SIG-M5 treated with dmso at 0.1 percent for 504 hours (cell line): Measurements from ENCODE around the gene ARRDC1.
"Not testable (repeated sequence)": the region's sequence is repeated elsewhere in the genome, so short reads cannot be mapped to it uniquely, and the experiment has no call there.

Experiments used
- DNase-seq: peaks from one replicate; lab custom pipeline; 2025; ENCODE audit not compliant: unreplicated experiment; lab: John Stamatoyannopoulos, UW

The ARRDC1 gene

GRCh38 chr9:137605121-137606004 is at the start of gene ARRDC1:
TSS of gene ARRDC1 (plus strand) at chr9:137605686. CDS start at chr9:137605718, 32 bp downstream.
- peak; percentile 85 for DNase-seq

- DNase-seq: no peak
Measured at GRCh38 chr9:137556069-137556838, 49.2 kb upstream of the ARRDC1 start.

DNA sequence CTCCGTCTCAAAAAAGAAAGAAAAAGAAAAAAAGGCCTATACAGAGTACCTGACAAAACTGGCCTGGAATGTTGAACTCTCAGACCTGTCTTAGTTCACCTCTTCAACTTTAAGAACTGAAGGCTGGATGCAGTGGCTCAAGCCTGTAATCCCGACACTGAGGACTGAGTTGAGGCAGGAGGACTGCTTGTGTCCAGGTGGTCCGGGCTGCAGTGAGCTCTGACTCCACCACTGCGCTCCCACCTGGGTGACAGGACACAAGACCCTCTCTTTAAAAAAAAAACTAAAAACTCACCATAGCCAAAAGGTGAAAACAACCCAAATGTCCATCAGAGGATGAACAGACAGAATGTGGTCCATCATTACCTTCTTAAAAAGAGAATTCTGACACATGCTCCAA is 47.4 kb upstream of the ARRDC1 start:
- no peak for DNase-seq

- no peak for DNase-seq
Measured at GRCh38 chr9:137564134-137564533, 41.4 kb upstream of the ARRDC1 start.

DNA sequence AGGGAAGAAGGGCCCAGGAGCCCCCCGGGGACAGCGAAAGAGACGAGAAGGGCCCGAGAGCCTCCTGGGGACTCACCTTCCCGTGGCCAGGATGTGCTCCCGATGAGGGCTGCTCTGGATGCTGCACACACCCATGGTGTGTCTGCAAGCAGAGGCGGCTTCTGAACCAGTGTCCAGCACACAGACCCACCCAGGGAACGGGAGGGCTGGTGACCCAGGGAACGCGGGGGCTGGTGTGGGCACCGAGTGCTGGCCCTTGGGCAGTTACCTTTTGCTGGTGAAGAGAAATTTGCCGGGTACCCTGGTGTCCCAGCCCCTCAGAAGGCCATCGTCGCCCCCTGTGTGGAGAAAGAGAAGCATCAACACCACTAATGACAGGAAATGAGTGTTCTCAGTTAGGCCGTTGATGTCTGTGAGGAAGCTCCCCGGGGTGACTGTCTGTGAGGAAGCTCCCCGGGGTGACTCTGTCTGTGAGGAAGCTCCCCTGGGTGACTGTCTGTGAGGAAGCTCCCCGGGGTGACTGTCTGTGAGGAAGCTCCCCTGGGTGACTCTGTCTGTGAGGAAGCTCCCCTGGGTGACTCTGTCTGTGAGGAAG is 40.6 kb upstream of the ARRDC1 start:
- no peak for DNase-seq

DNA sequence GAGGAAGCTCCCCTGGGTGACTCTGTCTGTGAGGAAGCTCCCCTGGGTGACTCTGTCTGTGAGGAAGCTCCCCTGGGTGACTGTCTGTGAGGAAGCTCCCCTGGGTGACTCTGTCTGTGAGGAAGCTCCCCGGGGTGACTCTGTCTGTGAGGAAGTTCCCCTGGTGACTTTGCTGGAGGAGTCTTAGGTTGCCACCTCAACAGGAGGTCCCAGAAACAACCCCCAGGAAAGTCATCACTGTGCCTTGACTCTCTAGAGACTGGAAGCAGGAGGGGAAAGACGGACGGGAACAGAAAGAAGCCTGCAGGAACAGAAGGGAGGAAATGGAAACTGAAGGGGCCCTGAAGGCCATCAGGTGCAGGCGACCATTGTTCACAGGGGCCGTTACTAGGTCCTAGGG is 37.0 kb upstream of the ARRDC1 start:
- not testable (repeated sequence) for DNase-seq

- no peak for DNase-seq
Measured at GRCh38 chr9:137569609-137570203, 35.8 kb upstream of the ARRDC1 start.

DNA sequence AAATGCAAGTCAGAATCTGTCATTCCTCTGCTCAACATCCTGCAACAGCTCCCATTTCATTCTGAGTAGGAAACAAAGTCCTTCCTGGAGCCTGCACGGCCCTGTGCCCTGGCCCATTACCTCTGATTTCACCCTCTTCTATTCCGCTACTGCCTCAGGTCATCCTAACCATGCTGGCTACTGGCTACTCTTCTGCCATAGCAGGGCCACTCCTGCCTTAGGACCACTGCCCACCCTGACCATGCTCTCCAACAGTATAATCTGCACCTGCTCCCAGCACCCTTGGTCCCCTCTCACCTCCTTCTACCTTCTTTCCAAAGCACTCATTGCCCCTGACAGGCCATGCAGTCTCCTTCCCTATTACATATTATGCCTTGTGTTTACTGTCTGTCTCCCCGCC is 34.9 kb upstream of the ARRDC1 start:
- no peak for DNase-seq

DNA sequence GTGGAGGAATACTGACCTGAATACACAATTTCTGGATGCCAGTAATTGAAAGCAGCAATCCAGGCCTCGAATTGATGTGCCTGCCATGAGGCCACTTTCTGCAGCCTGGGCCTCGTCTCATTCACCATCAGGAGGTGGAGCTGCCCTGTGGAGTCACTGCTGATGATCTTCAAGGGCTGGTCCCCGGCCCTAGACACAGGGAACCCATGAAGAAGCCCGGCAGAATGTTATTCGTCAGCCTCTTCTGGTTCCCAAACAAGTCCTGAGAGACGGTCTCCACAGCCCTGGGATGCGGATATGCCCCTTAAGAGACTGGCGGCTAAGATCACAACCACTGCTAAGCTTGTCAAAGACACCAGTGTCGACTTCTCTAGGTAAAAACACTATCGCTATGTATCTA is 31.3 kb upstream of the ARRDC1 start:
- no peak for DNase-seq

GRCh38 chr9:137575364-137575715 is 30.1 kb upstream of the ARRDC1 start:
- no peak for DNase-seq

DNA sequence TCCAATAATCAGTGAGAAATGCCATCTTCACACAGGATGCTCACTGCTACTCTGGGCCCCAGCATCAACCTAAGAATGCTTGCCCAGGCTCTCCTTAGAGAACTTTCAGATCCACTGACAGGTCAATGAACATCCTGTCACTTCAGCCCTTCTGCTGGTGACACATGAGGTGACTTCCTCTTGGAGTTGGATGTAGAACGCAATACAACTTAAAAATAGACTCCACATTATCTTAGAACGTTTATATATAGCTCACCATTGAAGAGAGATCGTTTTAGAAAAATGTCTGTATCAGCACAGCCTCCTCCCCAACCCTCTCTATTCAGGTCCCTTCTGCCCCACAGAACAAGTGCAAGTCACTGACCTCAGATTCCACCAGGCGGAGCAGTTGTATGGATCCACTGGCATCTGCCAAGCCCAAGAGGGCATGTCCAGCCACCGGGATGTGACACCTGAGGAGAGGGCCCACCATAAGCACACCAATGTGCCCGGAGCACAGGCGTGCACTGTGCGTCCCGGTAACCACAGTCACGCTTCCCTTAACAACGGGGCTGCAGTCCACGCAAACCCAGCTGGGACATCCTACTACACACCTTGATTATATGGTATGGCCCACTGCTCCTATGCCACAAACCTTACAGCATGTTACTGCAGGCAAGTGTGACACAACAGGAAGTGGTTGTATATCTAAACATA is 29.6 kb upstream of the ARRDC1 start:
- DNase-seq: peak; percentile 16

GRCh38 chr9:137578518-137579258 is 26.8 kb upstream of the ARRDC1 start, which contains the start of gene DPH7:
TSS of gene DPH7 (minus strand) at chr9:137578925. CDS start at chr9:137578777, 148 bp downstream.
- DNase-seq: peak; percentile 86

DNA sequence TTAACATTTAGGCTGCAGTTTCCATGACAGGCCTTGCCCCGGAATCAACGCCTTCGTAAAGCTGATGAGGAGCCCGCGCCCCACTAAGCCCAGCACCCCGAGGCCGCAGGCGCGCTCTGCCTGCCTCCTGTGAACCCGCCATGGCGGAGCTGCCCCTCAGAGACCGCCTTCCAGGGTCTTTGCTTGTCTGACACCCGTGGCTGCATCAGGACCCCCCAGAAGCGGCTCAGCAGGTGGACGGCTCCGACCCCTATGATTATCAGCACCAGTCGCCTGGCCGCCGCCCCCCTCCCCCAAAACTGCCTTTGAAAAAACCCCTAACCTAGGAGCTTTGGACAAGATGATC is 26.3 kb upstream of the ARRDC1 start:
- no peak for DNase-seq

DNA sequence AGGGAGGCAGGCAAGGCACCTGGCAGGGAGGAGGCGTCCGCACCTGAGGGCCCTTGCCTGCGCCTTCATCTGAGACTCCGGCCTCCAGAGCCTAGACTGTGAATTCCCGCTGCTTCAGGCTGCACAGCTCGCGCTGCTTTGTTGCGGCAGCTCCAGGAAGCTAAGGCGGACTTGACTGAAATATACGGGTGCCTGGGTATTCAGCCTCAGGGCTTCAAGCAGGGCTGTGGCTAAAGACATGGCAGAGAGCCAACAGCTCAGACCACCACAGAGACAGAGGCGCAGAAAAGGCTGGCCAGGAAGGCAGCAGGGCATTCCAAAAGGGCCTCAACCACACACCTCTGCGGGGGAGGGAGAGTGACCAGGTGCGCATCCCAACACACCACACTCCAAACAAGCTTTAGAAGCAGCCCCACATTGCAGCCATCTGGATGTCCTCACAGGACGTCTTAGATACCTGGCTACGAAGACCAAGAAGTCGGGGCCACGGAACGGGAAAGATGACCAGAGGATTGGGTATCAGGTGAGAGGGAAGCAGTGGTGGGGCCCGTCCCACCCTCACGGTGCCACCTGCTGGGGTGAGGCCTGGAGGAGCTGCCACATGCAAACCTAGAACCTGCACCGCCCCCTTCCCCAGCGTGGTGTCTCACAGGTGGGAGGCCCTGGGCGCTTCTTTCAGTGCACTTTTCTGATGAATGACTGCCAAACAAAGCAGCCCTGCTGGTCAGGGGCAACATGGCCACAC is 25.1 kb upstream of the ARRDC1 start:
- no peak for DNase-seq

- DNase-seq: no peak
Measured at GRCh38 chr9:137580954-137581322, 24.5 kb upstream of the ARRDC1 start.

DNA sequence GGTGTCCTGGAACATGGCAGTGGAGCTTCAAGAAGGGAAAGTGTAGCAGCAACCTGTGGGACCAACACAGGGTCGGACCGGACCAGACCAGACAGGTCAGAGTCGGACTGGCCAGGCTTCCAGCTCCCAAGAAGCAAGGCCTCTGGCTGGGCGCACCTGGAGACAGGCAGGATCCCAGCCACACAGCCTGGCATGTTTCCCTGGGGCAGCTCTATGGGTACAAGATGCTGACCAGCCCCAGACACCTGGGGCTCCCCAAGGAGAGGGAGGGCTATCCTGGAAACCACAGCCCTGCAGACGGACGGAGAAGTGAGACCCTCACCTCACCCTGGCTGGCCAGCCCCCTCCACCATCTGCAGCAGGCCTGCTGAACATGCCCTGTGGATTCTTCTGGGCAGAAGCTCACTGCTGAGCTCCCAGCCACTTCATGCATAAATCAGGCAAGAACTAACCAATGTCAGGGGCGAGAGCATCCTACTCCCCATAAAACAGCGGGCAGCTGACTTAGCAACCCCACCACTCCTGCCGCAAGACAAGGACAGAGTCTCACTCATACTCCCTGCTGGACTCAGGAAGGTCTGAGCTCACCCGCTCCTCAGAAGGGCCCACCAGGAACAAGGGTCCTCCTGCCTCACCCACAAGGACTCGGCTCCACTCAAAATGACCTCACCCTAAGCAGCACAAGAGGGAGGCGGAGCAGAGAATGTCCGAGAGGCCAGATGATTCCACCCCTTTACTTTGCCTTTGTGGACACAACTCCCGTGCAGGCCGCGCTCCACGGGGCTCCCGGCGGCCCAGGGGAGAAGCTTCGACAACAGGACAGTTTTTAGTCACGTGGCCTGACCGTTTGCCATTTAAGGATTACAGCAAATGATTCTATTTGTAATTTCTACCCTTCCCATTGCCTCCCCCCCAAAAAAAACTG is 23.9 kb upstream of the ARRDC1 start:
- DNase-seq: no peak

DNA sequence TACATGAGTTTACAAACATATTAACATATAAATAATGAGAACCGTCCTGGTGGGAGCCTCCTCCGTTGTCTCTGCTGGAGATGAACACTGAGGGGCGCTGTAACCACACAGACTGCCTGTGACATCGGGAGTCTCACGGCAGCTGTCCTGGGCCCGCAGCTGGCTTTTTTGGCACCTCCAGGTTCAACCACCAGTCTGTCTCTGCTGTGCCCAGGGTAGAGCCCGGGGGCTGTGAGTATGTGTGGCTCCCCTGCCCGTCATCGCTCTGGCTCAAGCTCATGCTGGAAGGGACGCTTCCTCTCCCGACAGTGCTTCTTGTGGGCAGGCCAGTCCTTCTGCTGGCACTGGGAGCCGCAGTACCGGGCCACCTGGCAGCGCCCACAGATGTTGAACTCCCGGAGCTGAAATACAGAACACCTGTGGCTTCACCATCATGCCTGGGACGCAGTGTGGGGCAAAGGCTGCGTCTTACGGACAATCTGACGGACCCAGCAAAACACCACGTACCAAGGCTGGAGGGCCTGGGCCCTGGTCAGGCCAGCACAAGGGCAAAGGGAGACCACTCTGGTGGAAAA is 23.1 kb upstream of the ARRDC1 start:
- no peak for DNase-seq

DNA sequence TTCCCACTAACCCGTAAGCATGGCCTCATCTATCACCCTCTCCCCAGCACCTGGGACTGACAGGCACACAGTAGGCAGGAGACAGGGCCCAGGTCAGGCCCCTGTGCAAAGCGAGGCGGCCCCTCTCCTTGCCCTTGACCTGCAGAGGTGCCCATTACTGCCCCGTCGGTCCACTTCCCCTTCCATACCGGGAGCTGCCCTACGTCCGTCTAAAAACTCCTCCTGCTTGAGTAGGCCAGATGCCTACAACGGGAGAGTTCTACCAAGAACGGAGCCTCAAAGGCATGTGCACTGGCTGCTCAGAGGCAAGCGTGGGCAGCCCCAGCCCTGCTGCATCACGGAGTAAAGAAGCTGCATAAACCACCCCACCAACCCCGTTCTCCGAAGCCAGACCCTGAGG is 22.1 kb upstream of the ARRDC1 start:
- no peak for DNase-seq
